GM21737 (cell line): ENCODE measurements around the gene PDHX.

Source experiments
- ATAC-seq: cut with Tn5 transposase; IDR thresholded peaks from one replicate; pipeline ENCODE4 v1.9.1; 2021; ENCODE audit warnings: mild to moderate bottlenecking, moderate library complexity; ENCODE audit not compliant: unreplicated experiment

The PDHX gene

DNA sequence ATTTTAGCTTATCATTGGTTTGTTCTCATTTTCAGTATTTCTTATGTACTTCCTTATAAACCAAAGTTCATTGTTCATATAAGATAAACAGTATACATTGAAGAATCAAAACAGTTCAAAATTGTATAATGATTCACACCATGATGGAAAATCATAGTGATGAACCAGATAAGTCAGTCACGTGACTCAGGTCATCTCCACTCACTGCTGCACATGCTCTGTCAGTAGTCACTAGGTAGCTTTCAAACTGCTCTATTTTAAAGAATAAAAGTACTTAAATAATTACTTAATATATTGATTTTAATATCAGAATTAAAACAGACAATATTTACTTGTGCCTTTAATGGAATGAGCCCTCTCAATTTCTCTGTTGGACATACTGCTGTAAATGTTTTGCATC, 37.5 kb downstream of the PDHX start:
- no peak for ATAC-seq

DNA sequence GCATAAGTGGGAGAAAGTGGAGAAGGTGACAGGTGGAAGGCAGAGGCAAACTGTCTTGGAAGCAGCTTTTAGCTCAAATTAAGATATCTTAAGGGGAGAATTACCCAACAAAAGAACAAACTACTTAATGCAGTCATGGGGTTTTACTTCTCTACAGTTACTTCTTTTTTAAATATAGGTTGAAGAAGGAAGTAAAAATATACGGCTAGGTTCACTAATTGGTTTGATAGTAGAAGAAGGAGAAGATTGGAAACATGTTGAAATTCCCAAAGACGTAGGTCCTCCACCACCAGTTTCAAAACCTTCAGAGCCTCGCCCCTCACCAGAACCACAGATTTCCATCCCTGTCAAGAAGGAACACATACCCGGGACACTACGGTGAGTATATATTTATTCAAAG, 40.8 kb downstream of the PDHX start:
- ATAC-seq = no peak

DNA sequence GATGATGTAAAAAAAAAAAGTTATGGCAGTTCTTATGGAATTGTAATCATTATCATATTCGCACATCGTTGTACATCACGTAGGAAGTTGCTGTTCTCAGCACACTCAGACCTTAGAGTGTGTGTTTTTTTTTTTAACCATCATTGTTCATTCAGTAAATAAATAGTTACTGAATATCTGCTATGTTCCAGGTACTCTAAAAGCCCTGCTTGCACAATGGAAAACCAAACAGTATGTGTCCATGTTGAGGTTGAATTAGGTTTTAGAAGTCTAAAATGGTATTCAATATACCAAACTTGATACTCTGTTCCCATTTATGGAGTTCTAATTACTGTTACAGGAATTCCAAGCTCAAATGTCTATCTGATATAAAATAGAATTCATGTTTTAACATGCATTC, 41.2 kb downstream of the PDHX start:
- no peak for ATAC-seq

GRCh38 chr11:34959770-34960169, 43.4 kb downstream of the PDHX start:
- ATAC-seq = no peak

DNA sequence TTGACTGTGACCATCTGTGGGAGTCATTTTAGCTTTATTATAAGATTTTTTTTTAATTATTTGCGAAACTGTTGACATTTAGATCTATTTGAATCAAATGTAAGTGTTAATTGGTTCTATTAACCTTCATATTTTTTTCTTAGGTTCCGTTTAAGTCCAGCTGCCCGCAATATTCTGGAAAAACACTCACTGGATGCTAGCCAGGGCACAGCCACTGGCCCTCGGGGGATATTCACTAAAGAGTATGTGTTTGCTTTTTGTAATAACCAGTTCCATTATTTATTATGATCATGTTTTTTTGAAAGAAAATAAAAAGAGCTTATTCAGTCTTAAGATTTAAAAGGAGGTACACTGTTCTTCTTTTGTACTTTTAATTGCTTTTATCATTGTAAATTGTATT, 43.9 kb downstream of the PDHX start:
- ATAC-seq = no peak

DNA sequence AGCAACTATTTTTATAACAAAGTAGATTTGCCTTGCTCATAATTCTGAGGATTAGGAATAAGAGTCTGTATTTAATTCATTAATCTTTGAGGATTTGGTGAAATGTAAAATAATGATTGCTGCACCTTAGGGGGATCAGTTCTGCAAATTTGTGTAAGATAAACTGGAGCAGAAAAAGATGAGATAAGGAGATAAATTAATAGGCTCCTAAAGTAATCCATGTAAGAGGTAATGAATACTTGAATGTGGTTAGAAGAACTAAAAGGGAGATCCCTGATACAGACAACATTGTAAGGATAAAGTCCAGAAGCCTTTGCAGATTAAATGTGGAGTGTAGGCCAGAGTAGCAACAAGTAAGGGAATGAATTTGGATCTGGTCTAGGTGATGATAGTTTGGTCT, 45.6 kb downstream of the PDHX start:
- no peak for ATAC-seq

- no peak for ATAC-seq
These were observed 46.9 kb downstream of the PDHX start for GRCh38 chr11:34963351-34963750.

GRCh38 chr11:34964610-34965331, 48.4 kb downstream of the PDHX start:
- ATAC-seq = no peak

DNA sequence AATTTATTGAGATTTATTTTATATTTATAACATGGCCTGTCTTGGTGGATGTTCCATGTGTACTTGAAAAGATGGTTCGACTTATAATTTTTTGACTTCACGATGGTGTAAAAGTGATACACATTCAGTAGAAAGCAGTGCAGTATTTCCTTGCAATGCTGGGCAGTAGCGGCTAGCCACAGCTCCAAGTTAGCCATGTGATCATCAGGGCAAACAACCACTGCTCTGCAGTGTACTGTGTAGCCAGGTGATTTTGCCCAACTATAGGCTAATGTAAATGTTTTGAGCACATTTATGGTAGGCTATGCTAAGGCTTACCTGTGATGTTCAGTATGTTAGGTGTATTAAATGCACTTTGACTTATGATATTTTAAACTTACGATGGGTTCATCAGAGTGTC, 52.4 kb downstream of the PDHX start:
- ATAC-seq = no peak

- no peak for ATAC-seq
These were observed 53.6 kb downstream of the PDHX start for GRCh38 chr11:34970033-34970432.

DNA sequence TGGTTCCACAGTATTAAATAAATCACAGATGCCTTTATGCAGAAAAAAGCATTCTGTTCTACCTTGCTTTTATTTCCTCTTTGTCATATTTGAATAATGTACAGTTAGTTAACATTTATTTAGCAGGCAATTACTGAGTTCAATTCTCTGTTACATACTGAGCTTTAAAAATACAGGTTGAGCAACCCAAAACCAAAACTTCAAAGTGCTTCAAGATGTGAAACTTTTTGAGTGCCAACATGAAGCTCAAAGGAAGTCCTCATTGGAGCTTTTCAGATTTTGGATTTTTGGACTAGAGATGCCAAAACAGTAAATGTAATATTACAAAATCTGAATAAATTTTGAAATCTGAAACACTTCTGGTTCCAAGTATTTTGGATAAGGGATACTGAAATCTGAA, 54.1 kb downstream of the PDHX start:
- no peak for ATAC-seq

DNA sequence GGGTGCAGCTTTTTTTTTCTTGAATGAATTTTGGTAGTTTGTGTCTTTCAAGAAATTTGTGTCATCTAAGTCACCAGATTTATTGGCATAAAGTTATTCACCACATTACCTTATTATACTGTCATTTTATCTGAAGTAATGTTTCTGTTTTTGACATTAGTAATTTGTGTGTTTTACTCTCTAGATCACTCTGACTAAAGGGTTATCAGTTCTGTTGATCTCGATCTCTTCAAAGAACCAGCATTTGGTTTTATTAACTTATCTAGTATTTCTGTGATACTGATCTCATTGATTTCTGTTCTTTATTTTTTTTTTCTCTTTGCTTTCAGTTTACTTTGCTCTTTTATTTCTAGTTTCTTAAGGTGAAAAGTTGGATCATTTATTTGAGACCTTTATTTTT, 55.5 kb downstream of the PDHX start:
- no peak for ATAC-seq

DNA sequence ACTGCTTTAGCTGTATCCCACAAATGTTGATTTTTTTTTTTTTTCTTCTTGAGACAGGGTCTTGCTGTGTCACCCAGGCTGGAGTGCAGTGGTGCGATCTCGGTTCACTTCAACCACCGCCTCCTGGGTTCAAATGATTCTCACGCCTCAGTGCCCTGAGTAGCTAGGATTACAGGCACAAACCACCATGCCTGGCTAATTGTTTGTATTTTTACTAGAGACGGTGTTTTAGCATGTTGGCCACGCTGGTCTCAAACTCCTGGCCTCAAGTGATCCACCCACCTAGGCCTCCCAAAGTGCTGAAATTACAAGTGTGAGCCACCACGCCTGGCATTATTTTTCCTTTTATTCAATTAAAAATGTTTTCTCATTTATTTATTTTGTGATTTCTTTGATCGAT, 55.9 kb downstream of the PDHX start:
- no peak for ATAC-seq

GRCh38 chr11:34972892-34973291, 56.5 kb downstream of the PDHX start:
- no peak for ATAC-seq

DNA sequence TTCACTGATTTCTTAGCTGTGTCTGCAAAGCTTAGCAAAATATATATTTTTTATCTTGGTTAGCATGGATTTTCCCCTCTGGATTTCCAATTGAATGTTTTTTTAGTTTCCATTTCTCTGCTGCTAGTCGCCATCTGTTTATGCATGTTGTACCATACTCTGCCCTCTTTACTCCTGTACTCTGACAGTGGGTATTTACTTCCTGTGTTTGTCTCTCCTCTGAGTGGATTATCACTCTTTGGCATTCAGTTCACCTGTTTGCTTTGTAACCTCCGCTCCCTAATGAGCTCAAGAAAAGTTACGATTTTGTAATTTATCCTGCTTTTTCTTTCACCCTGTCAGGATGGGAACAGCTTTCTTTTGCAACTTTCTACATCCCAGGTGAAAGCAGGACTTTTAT, 59.1 kb downstream of the PDHX start:
- no peak for ATAC-seq

DNA sequence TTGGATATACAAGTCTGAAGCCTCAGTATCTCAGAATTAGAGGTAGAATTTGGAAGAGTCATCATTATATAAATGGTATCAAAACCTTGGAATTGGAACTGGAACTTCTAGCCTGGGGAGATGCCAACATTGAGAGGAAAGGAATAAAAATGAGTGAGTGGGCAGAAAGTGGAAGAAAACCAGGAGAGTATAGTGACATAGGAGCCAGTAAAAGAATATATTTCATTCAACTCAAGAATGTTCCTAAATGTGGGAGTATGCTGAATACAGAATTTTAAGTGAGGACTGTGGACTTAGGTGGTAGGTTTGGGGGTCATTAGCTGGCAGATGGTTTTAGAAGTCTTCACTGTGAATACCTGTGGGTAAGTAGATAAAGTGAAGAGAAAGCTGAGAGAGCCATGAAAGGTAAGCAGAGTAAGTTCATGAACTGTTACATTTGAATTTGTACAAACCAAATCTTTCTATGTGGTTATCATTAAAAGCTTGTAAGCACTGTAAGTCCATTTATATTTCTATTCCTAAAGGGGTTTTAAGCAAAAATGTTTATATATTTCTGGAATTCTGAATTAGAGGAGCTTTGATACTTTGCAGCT, 60.2 kb downstream of the PDHX start:
- no peak for ATAC-seq

DNA sequence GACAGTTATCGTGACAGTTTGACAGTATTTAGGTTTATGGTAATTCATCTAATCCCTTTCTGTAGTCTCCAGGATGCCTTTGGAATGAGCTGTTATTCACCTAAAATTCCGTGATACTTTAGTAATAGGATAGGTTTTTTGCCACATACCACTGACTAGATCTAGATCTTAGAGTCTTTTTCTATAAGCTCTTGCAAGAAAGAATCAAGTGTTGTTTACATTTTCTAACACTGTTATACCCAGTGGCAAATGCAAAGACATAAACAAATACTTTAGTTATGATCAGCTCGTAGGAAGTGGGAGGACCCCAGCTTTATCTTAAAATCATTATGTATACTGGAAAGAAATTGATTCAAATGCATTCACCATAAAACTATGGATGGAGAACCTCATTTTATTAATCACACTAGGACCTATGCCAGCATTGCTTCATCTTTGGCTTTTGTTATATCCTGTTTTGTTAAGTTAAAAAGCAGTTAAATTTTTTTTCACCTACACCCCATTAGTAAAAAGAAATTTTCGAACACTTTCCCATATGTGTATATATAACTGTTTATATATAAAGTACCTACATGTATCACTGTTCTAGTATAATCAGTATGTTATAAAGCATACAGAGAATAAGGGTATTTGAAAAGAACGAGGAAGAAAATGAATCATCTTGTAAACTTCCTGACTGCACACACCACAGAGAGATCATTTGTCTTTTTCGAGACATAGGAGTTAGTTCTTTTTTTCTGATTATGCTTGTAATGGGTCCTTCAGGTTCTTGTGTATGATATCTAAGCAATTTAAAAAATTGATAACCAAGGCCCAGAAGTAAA, 60.9 kb downstream of the PDHX start:
- ATAC-seq = no peak

GRCh38 chr11:34978236-34979191, 62.1 kb downstream of the PDHX start:
- ATAC-seq = no peak

- ATAC-seq = no peak
These were observed 68.1 kb downstream of the PDHX start for GRCh38 chr11:34984514-34984913.

DNA sequence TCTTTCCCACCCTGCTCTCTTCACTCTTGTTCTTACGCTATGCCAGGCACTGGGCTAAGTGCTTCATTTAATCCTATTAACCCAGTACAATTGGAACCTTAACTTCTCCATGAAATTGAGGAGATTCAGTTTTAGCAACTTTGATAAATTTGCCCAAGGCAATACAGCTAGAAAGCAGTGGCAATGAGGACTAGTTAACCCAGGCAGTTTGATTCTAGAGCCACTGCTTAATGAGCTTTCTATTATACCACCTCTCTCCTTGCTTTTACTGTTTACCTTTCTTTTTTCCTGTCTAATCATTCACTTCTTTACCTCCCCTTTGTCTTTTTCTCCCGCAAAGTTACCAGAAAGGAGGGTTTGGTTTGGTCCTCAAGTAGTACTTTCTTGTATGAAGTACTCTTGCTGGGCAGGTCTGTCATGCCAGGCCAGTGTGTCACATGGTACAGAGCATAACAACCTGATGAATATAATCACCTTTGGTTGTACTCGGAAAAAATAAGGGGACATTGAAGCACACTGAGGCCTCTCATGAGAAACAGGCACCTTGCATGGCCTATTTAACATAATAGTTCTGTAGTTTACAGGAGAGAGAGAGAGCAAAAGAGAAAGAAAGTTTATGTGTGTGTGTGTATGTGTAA, 70.6 kb downstream of the PDHX start:
- no peak for ATAC-seq

- ATAC-seq = no peak
These were observed 71.2 kb downstream of the PDHX start for GRCh38 chr11:34987617-34988016.
